Activated CD8-positive, alpha-beta T cell treated with anti-CD3 and anti-CD28 coated beads, Interleukin-2, amount 10 ng/mL, durations not matched to agents 7 days and 5 days (primary cell): Measurements from ENCODE around the gene MAB21L4. TPM values are rescaled to one million over a fixed set of nuclear protein-coding genes. Genes with fewer than 3 reads are reported as not detected.

Source experiments
- ATAC-seq: fragments of 150-1000 bp; cut with Tn5 transposase; one replicate; pipeline ENCODE4 v1.10.0; 2021; ENCODE audit warnings: moderate library complexity
- CTCF ChIA-PET: fragments of 350-600 bp; sonication (Branson Sonifier 250); formaldehyde crosslinking; loops from one replicate; lab custom pipeline; 2021; ENCODE audit warnings: antibody characterized with exemption; lab: Charles Lee
- POLR2A ChIA-PET: fragments of 350-600 bp; sonication (Branson Sonifier 250); formaldehyde crosslinking; loops from one replicate; lab custom pipeline; 2021; ENCODE audit warnings: antibody characterized with exemption; lab: Charles Lee
- DNase-seq: peaks from one replicate; pipeline ENCODE4 v3.0.0-alpha.2; 2020
- H3K27ac Mint-ChIP-seq: one replicate; pipeline ENCODE4 v1.8.0; 2021; ENCODE audit warnings: mild to moderate bottlenecking, mixed read lengths
- H3K27me3 Mint-ChIP-seq: one replicate; pipeline ENCODE4 v1.8.0; 2021; ENCODE audit warnings: low read depth, mixed read lengths
- H3K36me3 Mint-ChIP-seq: one replicate; pipeline ENCODE4 v1.8.0; 2021; ENCODE audit warnings: low read depth, mixed read lengths
- H3K4me1 Mint-ChIP-seq: one replicate; pipeline ENCODE4 v1.8.0; 2021; ENCODE audit warnings: low read depth, mixed read lengths
- H3K4me3 Mint-ChIP-seq: one replicate; pipeline ENCODE4 v1.8.0; 2021; ENCODE audit warnings: mild to moderate bottlenecking, mixed read lengths
- H3K9me3 Mint-ChIP-seq: one replicate; pipeline ENCODE4 v1.8.0; 2022; ENCODE audit warnings: mixed read lengths; ENCODE audit not compliant: insufficient read depth
- total RNA-seq, 2 experiments: library from RNA; stranded (reverse); gene quantifications; one replicate each; pipeline ENCODE4 v1.2.3, GENCODE V29; 2021

The MAB21L4 gene
- total RNA-seq, 2 experiments from 2014 or later: not detected

GRCh38 chr2:240865391-240865790, 30.6 kb downstream of the MAB21L4 start:
- no peaks in the 10 kb centered on the region for H3K9me3 Mint-ChIP-seq
- ChIA-PET POLR2A (no interaction called here), CTCF (no interaction called here)
- no peaks in the 10 kb centered on the region for H3K36me3 Mint-ChIP-seq
- no peak for DNase-seq
- H3K4me1 Mint-ChIP-seq: no peaks in the 10 kb centered on the region
- ATAC-seq: no peak
- no peak overlapping the region for H3K4me3 Mint-ChIP-seq
- H3K27ac Mint-ChIP-seq: no peak overlapping the region
- H3K27me3 Mint-ChIP-seq: peaks cover 16% of the 10 kb centered on the region

- no peak for DNase-seq
- ChIA-PET CTCF (no interaction called here), POLR2A (no interaction called here)
- H3K4me1 Mint-ChIP-seq: no peaks in the 10 kb centered on the region
- H3K27ac Mint-ChIP-seq: no peak overlapping the region
- no peaks in the 10 kb centered on the region for H3K36me3 Mint-ChIP-seq
- H3K27me3 Mint-ChIP-seq: peaks cover 16% of the 10 kb centered on the region
- H3K4me3 Mint-ChIP-seq: no peak overlapping the region
- no peaks in the 10 kb centered on the region for H3K9me3 Mint-ChIP-seq
- ATAC-seq: no peak
Observed at GRCh38 chr2:240864475-240864874, 31.5 kb downstream of the MAB21L4 start.

- Mint-ChIP-seq H3K9me3 (no peaks in the 10 kb centered on the region), H3K4me3 (no peak overlapping the region), H3K27ac (no peak overlapping the region), H3K4me1 (no peaks in the 10 kb centered on the region), H3K36me3 (no peaks in the 10 kb centered on the region), H3K27me3 (peaks cover 16% of the 10 kb centered on the region)
- POLR2A ChIA-PET: no interaction called here
- DNase-seq: no peak
- ATAC-seq: no peak
- CTCF ChIA-PET: no interaction called here
Observed at GRCh38 chr2:240861547-240861946, 34.4 kb downstream of the MAB21L4 start.

- DNase-seq: no peak
- ChIA-PET CTCF (no interaction called here), POLR2A (no interaction called here)
- Mint-ChIP-seq H3K27ac (no peak overlapping the region), H3K9me3 (peaks cover 13% of the 10 kb centered on the region), H3K36me3 (no peaks in the 10 kb centered on the region), H3K27me3 (peaks cover 6% of the 10 kb centered on the region), H3K4me1 (no peaks in the 10 kb centered on the region), H3K4me3 (no peak overlapping the region)
- ATAC-seq: no peak
Observed at GRCh38 chr2:240858871-240859270, 37.1 kb downstream of the MAB21L4 start.

GRCh38 chr2:240858321-240858720, 37.6 kb downstream of the MAB21L4 start:
- DNase-seq: no peak
- Mint-ChIP-seq H3K9me3 (peaks cover 13% of the 10 kb centered on the region), H3K36me3 (no peaks in the 10 kb centered on the region), H3K4me1 (no peaks in the 10 kb centered on the region), H3K27me3 (peaks cover 5% of the 10 kb centered on the region), H3K27ac (no peak overlapping the region), H3K4me3 (no peak overlapping the region)
- ATAC-seq: no peak
- ChIA-PET CTCF (no interaction called here), POLR2A (no interaction called here)

GRCh38 chr2:240857039-240858008, 38.6 kb downstream of the MAB21L4 start:
- ChIA-PET POLR2A (no interaction called here), CTCF (no interaction called here)
- peaks cover 13% of the 10 kb centered on the region for H3K9me3 Mint-ChIP-seq
- no peaks in the 10 kb centered on the region for H3K4me1 Mint-ChIP-seq
- DNase-seq (no peak), ATAC-seq (no peak)
- H3K27me3 Mint-ChIP-seq: peaks cover 2% of the 10 kb centered on the region
- no peak overlapping the region for H3K4me3 Mint-ChIP-seq
- no peaks in the 10 kb centered on the region for H3K36me3 Mint-ChIP-seq
- H3K27ac Mint-ChIP-seq: no peak overlapping the region

- ATAC-seq (no peak), DNase-seq (no peak)
- Mint-ChIP-seq H3K36me3 (no peaks in the 10 kb centered on the region), H3K27ac (no peak overlapping the region), H3K27me3 (peaks cover 2% of the 10 kb centered on the region), H3K4me1 (no peaks in the 10 kb centered on the region), H3K4me3 (no peak overlapping the region), H3K9me3 (peaks cover 13% of the 10 kb centered on the region)
- POLR2A ChIA-PET: no interaction called here
- CTCF ChIA-PET: no interaction called here
Observed at GRCh38 chr2:240856151-240856980, 39.6 kb downstream of the MAB21L4 start.

- ChIA-PET CTCF (no interaction called here), POLR2A (no interaction called here)
- Mint-ChIP-seq H3K4me3 (no peak overlapping the region), H3K9me3 (peaks cover 13% of the 10 kb centered on the region), H3K36me3 (no peaks in the 10 kb centered on the region), H3K27ac (no peak overlapping the region), H3K4me1 (no peaks in the 10 kb centered on the region), H3K27me3 (peaks cover 1% of the 10 kb centered on the region)
- ATAC-seq (no peak), DNase-seq (no peak)
Observed at GRCh38 chr2:240855670-240856069, 40.3 kb downstream of the MAB21L4 start.

GRCh38 chr2:240852671-240853314, 43.2 kb downstream of the MAB21L4 start:
- ATAC-seq: no peak
- Mint-ChIP-seq H3K36me3 (no peaks in the 10 kb centered on the region), H3K27ac (no peak overlapping the region), H3K4me3 (no peak overlapping the region), H3K27me3 (no peaks in the 10 kb centered on the region), H3K4me1 (no peaks in the 10 kb centered on the region), H3K9me3 (peaks cover 13% of the 10 kb centered on the region)
- ChIA-PET CTCF (interaction anchor here (1.2 kb wide), 1 partner anchor 297 kb away, joined by 3 read pairs; no protein-coding TSS in a partner anchor), POLR2A (no interaction called here)
- no peak for DNase-seq

- ChIA-PET CTCF (interaction anchor here (0.6 to 1.1 kb wide), 4 partner anchors 19 to 808 kb away, joined by 3 read pairs; partner anchors contain the start of gene PASK), POLR2A (no interaction called here)
- Mint-ChIP-seq H3K27ac (no peak overlapping the region), H3K4me3 (no peak overlapping the region), H3K9me3 (peaks cover 13% of the 10 kb centered on the region), H3K4me1 (no peaks in the 10 kb centered on the region), H3K36me3 (no peaks in the 10 kb centered on the region), H3K27me3 (no peaks in the 10 kb centered on the region)
- ATAC-seq: peak; percentile 91
- peak; percentile 86 for DNase-seq
Observed at GRCh38 chr2:240851078-240851991, 44.6 kb downstream of the MAB21L4 start.

GRCh38 chr2:240850756-240851077, 45.2 kb downstream of the MAB21L4 start:
- H3K4me1 Mint-ChIP-seq: no peaks in the 10 kb centered on the region
- H3K9me3 Mint-ChIP-seq: peaks cover 13% of the 10 kb centered on the region
- DNase-seq: no peak
- H3K27me3 Mint-ChIP-seq: no peaks in the 10 kb centered on the region
- H3K36me3 Mint-ChIP-seq: no peaks in the 10 kb centered on the region
- no peak overlapping the region for H3K27ac Mint-ChIP-seq
- ChIA-PET POLR2A (no interaction called here), CTCF (no interaction called here)
- H3K4me3 Mint-ChIP-seq: no peak overlapping the region
- ATAC-seq: no peak
